AG10803 (cell line): Measurements from ENCODE around the gene ZBTB25.

Experiments
- DNase-seq: peaks from one replicate; pipeline ENCODE4 v3.0.0; 2010; ENCODE audit warnings: low read depth
- H3K4me3 ChIP-seq: 2 replicates; pipeline ENCODE4 v1.5.1; 2011; ENCODE audit warnings: mild to moderate bottlenecking, low read length, control low read depth
- TF ChIP-seq, protein P1 (sequence below): conservative IDR thresholded peaks from 2 replicates; pipeline ENCODE4 v1.5.1; 2011; ENCODE audit warnings: mild to moderate bottlenecking, low read length, control low read depth, inconsistent platforms

Gene ZBTB25

DNA sequence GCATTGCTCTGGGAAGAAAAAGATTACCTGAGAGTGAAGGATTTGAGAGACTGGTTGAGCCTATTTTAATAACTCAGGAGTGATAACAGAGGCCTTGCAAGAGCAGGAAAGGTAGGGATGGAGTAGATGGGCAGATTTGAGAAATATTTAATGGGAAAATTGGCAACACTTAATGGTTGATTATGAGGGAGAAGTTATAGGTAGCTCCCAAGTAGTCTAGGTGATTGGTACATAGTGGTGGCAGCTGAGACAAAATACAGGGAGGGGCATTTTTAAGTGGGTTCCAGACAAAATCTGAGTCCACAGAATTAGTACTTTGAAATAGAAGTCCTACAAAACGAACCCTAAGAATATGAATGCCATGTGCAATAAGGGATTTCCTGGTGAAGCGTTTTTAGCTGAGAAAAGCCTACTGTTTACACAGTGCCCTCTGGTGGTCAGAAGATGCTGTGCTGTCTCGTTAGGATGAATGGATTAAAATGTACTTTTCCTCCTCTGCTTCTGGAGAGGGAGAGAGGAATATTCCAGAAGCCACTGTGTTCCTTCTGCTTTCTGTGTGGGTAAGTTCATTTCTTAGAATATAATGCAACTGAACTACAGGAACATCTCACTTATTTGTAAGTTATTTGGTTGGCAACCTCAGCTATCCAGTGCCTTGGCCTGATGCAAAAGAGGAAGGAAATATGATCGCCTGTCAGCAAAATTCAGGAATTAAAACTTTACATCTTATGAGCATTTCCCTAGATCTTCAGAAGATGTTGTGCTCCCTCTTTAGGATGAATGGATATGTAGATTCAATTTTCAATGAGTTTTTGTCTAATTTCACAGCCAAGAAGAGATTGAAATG lies 7.4 kb upstream of the ZBTB25 start:
- H3K4me3 ChIP-seq: no peak overlapping the region
- TF ChIP-seq, protein P1, sequence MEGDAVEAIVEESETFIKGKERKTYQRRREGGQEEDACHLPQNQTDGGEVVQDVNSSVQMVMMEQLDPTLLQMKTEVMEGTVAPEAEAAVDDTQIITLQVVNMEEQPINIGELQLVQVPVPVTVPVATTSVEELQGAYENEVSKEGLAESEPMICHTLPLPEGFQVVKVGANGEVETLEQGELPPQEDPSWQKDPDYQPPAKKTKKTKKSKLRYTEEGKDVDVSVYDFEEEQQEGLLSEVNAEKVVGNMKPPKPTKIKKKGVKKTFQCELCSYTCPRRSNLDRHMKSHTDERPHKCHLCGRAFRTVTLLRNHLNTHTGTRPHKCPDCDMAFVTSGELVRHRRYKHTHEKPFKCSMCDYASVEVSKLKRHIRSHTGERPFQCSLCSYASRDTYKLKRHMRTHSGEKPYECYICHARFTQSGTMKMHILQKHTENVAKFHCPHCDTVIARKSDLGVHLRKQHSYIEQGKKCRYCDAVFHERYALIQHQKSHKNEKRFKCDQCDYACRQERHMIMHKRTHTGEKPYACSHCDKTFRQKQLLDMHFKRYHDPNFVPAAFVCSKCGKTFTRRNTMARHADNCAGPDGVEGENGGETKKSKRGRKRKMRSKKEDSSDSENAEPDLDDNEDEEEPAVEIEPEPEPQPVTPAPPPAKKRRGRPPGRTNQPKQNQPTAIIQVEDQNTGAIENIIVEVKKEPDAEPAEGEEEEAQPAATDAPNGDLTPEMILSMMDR: peak; percentile 96
- peak; percentile 62 for DNase-seq

DNA sequence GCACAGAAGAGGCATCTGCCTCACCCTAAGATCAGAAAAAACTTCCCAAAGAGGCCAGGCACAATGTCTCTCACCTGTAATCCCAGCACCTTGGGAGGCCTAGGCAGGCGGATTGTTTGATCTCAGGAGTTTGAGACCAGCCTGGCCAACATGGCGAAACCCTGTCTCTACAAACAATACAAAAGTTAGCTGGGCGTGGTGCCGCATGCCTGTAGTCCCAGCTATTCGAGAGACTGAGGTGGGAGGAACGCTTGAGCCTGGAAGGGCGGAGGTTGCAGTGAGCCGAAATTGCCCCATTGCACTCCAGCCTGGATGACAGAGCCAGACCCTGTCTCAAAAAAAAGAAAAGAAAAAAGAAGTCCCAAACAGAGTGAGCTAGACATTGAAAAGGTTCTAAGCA lies 5.4 kb upstream of the ZBTB25 start:
- DNase-seq: no peak
- H3K4me3 ChIP-seq: no peak overlapping the region
- TF ChIP-seq, protein P1: no peak

DNA sequence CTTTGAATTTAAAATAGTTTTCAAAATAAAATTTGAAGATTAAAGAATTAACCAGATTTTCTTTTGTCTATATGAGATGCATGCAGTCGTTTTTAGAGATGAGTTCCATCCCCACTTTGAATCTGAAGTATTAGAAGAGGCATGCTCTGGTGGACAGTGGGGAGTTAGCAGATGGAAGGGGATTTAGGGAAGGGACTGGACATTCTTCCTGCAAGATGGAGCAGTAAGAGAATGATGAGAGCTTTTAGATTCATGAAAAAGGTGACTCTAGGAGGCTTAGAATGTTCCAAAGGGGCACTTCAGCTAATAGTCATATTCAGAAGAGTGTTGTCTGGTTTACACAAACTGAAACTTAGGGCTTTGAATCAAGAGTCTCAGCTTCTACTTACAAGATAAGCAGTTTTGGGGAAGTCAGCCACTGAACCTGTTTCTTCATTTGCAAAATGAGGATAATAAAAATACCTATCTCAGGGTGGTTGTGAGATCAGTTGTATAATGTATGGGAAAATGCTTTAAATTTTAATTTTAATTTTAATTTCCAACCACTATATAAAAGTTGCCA lies 4.7 kb upstream of the ZBTB25 start:
- no peak overlapping the region for H3K4me3 ChIP-seq
- no peak for DNase-seq
- TF ChIP-seq, protein P1: no peak

DNA sequence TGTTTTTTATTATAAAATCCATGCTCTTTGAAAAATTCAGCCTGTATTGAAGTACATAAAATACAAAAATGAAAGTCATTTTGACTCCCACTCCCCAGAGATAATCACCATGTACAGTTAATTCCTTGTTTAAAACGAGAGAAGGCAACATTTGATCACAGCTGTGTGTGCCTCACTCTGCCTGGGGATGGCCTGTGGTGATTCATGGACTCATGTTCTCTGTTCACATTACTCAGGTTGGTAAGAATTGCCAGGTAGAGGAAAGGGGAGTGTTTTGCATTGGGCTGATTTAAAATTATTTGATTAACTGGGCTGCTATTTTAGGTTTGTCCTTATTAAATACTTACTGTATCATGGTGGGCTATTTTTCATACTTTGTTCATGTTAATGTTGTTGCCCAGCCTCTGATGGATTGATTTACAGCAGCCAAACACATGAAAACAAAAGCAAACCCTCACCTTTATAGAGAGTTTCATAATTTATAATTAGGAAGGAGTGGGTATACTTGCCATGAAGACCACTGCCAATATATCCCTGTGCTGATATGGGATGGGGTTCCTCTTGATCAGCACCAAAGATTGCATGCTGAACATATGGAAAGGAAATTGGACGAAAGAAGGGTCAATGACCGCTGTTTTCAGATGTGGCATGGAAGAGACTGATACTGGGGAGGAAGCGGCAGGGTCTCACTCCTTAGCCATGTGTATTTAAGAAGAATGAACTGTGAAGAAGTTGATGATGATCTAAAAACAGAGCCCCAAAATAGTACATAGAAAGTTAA lies 3.9 kb upstream of the ZBTB25 start:
- H3K4me3 ChIP-seq: peak overlapping the region; percentile 36
- no peak for DNase-seq
- TF ChIP-seq, protein P1: no peak

GRCh38 chr14:64506721-64507120 lies 3.1 kb upstream of the ZBTB25 start:
- no peak for DNase-seq
- TF ChIP-seq, protein P1: no peak
- peak overlapping the region; percentile 36 for H3K4me3 ChIP-seq

DNA sequence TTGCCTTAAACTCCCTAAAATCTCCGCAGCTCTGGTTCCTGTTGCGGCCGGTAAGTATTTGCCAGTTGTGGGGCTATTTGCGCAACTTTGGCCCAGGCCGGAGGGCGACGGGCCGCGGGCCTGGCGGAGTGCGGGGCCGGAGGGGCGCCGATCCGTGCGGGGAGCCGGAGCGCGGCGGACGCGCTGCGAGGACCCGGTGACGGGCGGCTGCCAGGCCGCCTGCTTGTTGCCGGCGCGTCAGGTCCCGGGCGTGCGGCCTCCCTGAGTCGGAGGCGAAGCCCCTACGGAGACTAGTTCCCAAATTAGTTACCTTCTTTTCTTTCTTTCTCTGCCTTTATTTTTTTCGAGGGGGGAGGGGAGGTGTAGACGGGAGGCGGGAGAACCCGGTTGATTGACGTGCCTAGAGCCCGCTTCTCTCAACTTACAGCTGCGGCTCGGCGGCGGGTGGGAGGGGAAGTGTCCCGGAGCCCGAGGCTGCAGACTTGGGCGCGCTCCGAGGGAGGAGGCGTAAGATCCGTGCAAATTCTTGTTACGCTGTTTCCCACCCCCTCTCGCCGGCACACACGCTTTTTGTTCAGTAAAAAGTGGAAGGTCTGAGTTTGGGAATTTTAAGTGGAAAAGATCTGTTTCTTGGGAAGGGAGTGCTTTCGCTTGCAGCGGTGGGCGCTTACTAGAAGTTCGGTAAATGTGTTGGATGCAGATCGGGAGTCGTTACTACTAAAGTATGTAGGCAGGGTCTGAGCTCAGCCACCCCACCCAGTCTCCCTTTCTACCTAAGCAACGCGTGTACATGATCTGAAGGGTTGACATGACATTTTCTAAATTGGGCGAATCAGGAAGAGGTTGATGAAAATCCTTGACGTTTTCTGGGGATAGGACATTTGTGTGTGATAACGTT lies 1.5 kb upstream of the ZBTB25 start:
- peak; percentile 85 for DNase-seq
- TF ChIP-seq, protein P1: no peak
- peak overlapping the region; percentile 86 for H3K4me3 ChIP-seq
